DMS79 (cell line): ENCODE data around the gene TNNI2.

Experiments used
- DNase-seq: peaks from one replicate; lab custom pipeline; 2025; lab: John Stamatoyannopoulos, UW

Gene TNNI2

GRCh38 chr11:1888811-1889210 lies 50.0 kb downstream of the TNNI2 start:
- no peak for DNase-seq

DNA sequence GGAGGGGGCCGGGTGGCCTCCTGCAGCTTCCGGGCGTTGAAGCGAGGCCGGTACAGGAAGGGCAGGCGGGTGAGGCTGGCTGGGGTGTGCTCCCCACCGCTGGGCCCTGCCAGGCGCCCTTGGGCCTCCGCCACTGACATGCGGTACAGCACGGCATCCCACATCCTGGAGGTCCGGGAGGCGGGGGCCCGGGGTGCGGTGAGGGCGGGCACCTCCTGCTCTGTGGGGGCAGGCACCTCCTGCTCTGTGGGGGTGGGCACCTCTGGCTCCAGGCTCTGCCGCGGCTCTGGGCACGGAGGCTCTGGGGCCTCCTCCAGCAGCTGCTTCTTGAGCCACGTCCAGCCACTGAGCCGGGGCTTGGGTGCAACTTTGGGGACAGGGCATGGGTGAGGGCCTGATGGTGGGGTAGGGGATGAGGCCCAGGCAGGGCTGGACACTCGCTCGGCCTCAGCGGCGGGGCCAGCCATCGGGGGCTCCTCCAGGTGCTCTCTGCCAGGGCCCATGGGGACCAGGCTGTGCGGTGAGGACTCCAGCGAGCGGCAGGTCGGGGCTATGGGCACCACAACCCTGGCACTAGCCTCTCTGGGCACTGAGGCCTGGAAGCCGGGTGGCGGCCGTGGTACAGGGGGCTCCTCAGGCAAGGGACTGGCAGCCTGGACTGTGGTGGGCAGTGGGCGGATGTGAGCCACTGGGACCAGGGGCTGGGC lies 50.6 kb downstream of the TNNI2 start:
- no peak for DNase-seq

DNA sequence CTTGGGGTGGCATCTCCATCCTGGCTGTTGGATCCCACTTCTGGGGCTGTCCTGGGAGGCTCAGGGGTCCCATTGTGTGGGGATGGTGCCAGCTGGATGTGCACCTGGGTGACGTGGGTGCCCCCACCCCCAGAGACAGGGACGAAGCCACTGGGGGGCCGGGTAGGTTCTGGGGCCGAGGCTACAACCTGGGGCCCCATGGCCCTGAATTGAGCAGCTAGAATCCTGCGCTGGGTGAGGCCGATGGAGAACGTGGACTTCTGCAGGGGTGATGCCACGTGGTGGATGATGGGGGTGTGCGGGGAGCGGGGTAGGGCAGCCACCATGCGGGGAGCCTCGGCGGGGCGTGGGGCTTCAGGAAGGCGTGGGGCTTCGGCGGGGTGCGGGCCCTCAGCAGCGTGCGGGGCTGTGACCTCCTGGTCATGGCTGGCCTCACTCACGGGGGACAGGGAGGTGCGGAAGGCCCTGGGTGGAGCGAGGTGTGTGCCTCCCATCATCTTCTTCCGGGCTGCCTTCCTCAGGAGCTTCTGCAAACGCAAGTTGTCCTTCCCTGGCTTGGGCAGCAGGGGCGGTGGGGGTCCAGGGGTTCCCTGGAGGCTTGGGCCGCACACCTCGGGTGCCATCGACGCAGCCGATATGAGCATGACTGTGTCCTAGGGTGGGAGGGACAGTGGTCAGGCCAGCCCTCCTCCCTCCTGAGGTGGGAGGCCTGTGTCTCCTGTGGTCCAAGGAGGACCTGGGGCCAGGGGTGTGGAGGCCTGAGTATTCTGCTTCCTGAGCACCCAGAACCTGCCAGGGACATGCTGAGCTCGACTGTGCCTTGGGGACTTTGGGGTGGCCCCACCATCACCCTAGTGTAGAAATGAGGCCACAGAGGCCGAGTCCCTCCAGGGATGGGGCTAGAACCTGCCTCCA lies 51.4 kb downstream of the TNNI2 start:
- DNase-seq: no peak
